Measurements from ENCODE around the gene CD1E. TPM values are rescaled to one million over a fixed set of nuclear protein-coding genes. Genes with fewer than 3 reads are reported as not detected.

CD1E gene
- not detected in 2 replicates for total RNA-seq

DNA sequence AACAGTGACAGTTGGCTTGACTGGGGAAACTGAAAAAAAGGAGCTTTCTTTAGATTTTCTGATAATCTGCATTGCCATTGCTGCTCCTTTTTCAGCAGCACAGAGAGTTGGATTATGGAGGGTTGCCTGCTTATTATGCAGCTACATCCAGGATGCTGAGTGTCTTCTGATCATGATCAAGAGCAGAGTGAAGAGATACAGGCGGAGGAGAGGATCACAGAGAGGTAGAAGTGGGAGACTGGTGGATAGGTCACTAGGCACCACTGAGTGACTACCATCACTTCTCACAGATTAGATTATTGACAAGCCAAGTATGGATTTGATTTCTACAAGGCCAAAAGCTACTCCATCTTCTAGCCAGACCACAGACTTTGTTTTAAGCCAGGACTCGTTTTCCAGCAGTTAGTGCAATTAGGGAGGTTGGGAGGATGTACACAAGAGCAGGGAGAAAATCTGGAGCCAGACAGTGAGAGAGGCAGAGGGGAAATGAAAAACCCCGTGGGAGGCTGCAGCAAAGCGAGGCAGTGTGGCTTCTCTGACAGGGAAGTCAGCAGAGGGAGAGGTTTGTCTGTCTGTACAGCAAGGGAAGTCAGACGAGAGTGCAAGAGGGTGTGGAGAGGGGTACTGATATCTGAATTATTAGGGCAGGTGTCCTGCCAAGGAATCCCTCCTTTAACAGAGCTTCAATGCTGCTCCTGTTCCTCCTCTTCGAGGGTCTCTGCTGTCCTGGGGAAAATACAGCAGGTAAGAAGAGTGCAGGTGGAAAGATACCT, at the start of gene CD1E:
CD1E (plus strand) TSS at position 592 of the 773 bp plus-strand sequence; CDS start at position 687, 95 bp downstream.

GRCh38 chr1:158331481-158332150, 22.1 kb upstream of the CD1E start, which contains the start of gene CD1B:
TSS of gene CD1B (minus strand) at chr1:158331531. CDS start at chr1:158331423, 108 bp downstream.

DNA sequence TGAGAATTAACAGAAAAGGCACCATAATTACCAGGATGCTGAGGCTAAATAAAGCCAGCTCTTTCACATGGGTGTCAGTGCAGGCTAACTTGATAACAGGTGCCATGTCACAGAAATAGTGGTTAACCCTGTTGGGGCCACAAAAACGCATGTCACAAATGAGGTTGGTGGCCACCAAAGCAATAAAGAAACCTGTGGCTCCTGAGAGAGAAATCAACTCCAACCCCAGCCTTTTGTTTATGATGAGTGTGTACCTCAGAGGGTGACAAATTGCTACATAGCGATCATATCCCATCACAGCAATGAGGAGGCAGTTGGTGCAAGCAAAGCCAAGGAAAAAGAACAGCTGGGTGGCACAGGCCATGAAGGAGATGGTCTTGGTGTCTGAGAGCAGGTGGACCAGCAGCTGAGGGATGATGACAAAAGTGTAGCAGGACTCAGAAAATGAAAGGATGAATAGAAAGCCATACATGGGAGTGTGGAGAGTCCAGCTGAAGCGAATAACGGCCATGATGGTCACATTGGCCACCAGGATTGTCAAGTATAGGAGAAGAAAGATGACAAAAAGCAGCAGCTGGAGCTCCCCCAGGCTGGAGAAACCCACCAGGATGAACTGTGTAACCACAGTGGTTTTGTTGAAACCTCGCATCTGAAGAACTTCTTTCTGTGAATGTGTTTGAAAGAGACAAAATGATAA, 45.3 kb downstream of the CD1E start, which contains the start of gene OR10T2:
OR10T2 (minus strand) TSS at position 649 of the 697 bp plus-strand sequence; CDS start at position 649, 0 bp downstream.

Other genes starting within 250 kb of the CD1E start
- 9.1 and 9.4 TPM in 2 replicates for gene CD1D, start 173.0 kb upstream of the CD1E start, total RNA-seq
- gene CD1A, start 99.5 kb upstream of the CD1E start, total RNA-seq, result not detected in 2 replicates
- not detected in 2 replicates for gene CD1C, start 64.0 kb upstream of the CD1E start, total RNA-seq
- gene CD1B, start 22.4 kb upstream of the CD1E start, total RNA-seq, result not detected in 2 replicates
- not detected in 2 replicates for gene OR10T2, start 45.6 kb downstream of the CD1E start, total RNA-seq
- gene OR10K2, start 72.3 kb downstream of the CD1E start, total RNA-seq, result not detected in 2 replicates
- gene OR10K1, start 107.9 kb downstream of the CD1E start, total RNA-seq, result not detected in 2 replicates
- not detected in 2 replicates for gene OR10R2, start 118.3 kb downstream of the CD1E start, total RNA-seq
- not detected in 2 replicates for gene OR6Y1, start 200.5 kb downstream of the CD1E start, total RNA-seq
- not detected in 2 replicates for gene OR6P1, start 216.7 kb downstream of the CD1E start, total RNA-seq
- not detected in 2 replicates for gene OR10X1, start 226.0 kb downstream of the CD1E start, total RNA-seq